BLaER1 treated with 17β-estradiol and CSF1 and Interleukin-3, amounts not matched to agents 10 nM and 100 nM (cell line): ENCODE results near the gene ZMYND8.

Experiments used
- H3K27ac ChIP-seq, 11 experiments: shearing (Covaris generic); formaldehyde crosslinking; 2 replicates each; pipeline ENCODE4 v1.8.1; 2022
- H3K27me3 ChIP-seq, 11 experiments: shearing (Covaris generic); formaldehyde crosslinking; 2 replicates each; pipeline ENCODE4 v1.8.1; 2022
- H3K36me3 ChIP-seq, 11 experiments: shearing (Covaris generic); formaldehyde crosslinking; 2 replicates each; pipeline ENCODE4 v1.8.1; 2022
- H3K4me1 ChIP-seq, 10 experiments: shearing (Covaris generic); formaldehyde crosslinking; 2 replicates each; pipeline ENCODE4 v1.8.1; 2022
- H3K4me2 ChIP-seq, 11 experiments: shearing (Covaris generic); formaldehyde crosslinking; 2 replicates each; pipeline ENCODE4 v1.8.1; 2022
- H3K4me3 ChIP-seq, 10 experiments: shearing (Covaris generic); formaldehyde crosslinking; 2 replicates each; pipeline ENCODE4 v1.8.1; 2022
- H3K9ac ChIP-seq, 11 experiments: shearing (Covaris generic); formaldehyde crosslinking; 2 replicates each; pipeline ENCODE4 v1.8.1; 2022
- H3K9me3 ChIP-seq, 11 experiments: shearing (Covaris generic); formaldehyde crosslinking; replicated peaks in 1 of 11; 2 replicates each; pipeline ENCODE4 v1.8.1; 2022
- H4K20me1 ChIP-seq, 11 experiments: shearing (Covaris generic); formaldehyde crosslinking; 2 replicates each; pipeline ENCODE4 v1.8.1; 2022
- Cebpa-rat ChIP-seq, 11 experiments: shearing (Covaris generic); IDR thresholded peaks; 2 replicates each; pipeline ENCODE4 v1.8.1; 2022

Gene ZMYND8

GRCh38 chr20:47223896-47224295 lies 132.6 kb downstream of the ZMYND8 start:
- TF ChIP-seq Cebpa-rat (IDR thresholded peaks at IDR 0.05), result no peak
- Histone ChIP-seq H3K9me3 (no peaks in the 10 kb centered on the region), H3K9ac (0 out of 22 replicates have a peak overlapping the region, but pooled peaks of 1 of the 11 experiments have one; percentile 9), H3K4me2 (peak overlapping the region in 3 of 11 experiments; percentile 0 to 22 (median 5); a peak in 3 of 22 replicates), H4K20me1 (peaks cover 0 to 64% (median 12%) of the 10 kb centered on the region in 11 experiments; a peak in 10 of 22 replicates), H3K27me3 (no peaks in the 10 kb centered on the region), H3K4me1 (peaks cover 16 to 65% (median 46%) of the 10 kb centered on the region in 10 experiments), H3K4me3 (no peak overlapping the region), H3K36me3 (peaks cover 95 to 98% (median 97%) of the 10 kb centered on the region in 11 experiments), H3K27ac (peak overlapping the region in 2 of 11 experiments; percentile 4 to 24; a peak in 2 of 22 replicates)

- peaks cover 0 to 67% (median 12%) of the 10 kb centered on the region in 11 experiments; a peak in 11 of 22 replicates for H4K20me1 ChIP-seq
- no peaks in the 10 kb centered on the region for H3K9me3 ChIP-seq
- H3K4me1 ChIP-seq, result peaks cover 16 to 78% (median 57%) of the 10 kb centered on the region in 10 experiments
- H3K36me3 ChIP-seq, result peaks cover 95 to 98% (median 97%) of the 10 kb centered on the region in 11 experiments
- H3K9ac ChIP-seq, result 0 out of 22 replicates have a peak overlapping the region, but pooled peaks of 1 of the 11 experiments have one; percentile 42
- no peak for TF ChIP-seq Cebpa-rat (IDR thresholded peaks at IDR 0.05)
- H3K4me3 ChIP-seq, result no peak overlapping the region
- H3K4me2 ChIP-seq, result peak overlapping the region in 9 of 11 experiments; percentile 47 to 87 (median 75); a peak in 17 of 22 replicates
- no peaks in the 10 kb centered on the region for H3K27me3 ChIP-seq
- peak overlapping the region in 4 of 11 experiments; percentile 55 to 66 (median 58); a peak in 4 of 22 replicates for H3K27ac ChIP-seq
Measured at GRCh38 chr20:47222468-47223119, 133.9 kb downstream of the ZMYND8 start.

GRCh38 chr20:47221036-47221625 lies 135.4 kb downstream of the ZMYND8 start:
- peak overlapping the region in 8 of 11 experiments; percentile 41 to 66 (median 56); a peak in 13 of 22 replicates for H3K27ac ChIP-seq
- H3K36me3 ChIP-seq, result peaks cover 93 to 98% (median 96%) of the 10 kb centered on the region in 11 experiments
- peak overlapping the region in 9 of 11 experiments; percentile 2 to 58 (median 38); a peak in 13 of 22 replicates for H3K9ac ChIP-seq
- H3K27me3 ChIP-seq, result no peaks in the 10 kb centered on the region
- H3K4me3 ChIP-seq, result peak overlapping the region in 3 of 10 experiments; percentile 1 to 13 (median 4); a peak in 2 of 20 replicates
- TF ChIP-seq Cebpa-rat (IDR thresholded peaks at IDR 0.05), result no peak
- peaks cover 0 to 60% (median 14%) of the 10 kb centered on the region in 11 experiments; a peak in 11 of 22 replicates for H4K20me1 ChIP-seq
- H3K4me2 ChIP-seq, result peak overlapping the region; percentile 7 to 87 (median 72)
- H3K9me3 ChIP-seq, result no peaks in the 10 kb centered on the region
- peaks cover 16 to 84% (median 52%) of the 10 kb centered on the region in 10 experiments for H3K4me1 ChIP-seq

GRCh38 chr20:47220161-47220582 lies 136.3 kb downstream of the ZMYND8 start:
- Histone ChIP-seq H3K27me3 (no peaks in the 10 kb centered on the region), H3K27ac (peak overlapping the region in 2 of 11 experiments; percentile 46 to 59; a peak in 1 of 22 replicates), H3K4me1 (peaks cover 16 to 86% (median 46%) of the 10 kb centered on the region in 10 experiments), H4K20me1 (peaks cover 0 to 68% (median 22%) of the 10 kb centered on the region in 11 experiments; a peak in 11 of 22 replicates), H3K9me3 (no peaks in the 10 kb centered on the region), H3K4me3 (no peak overlapping the region), H3K9ac (no peak overlapping the region), H3K4me2 (peak overlapping the region in 4 of 11 experiments; percentile 72 to 79 (median 76); a peak in 4 of 22 replicates), H3K36me3 (peaks cover 96 to 100% (median 99%) of the 10 kb centered on the region in 11 experiments)
- TF ChIP-seq Cebpa-rat (IDR thresholded peaks at IDR 0.05), result no peak

- H3K27ac ChIP-seq, result 0 out of 22 replicates have a peak overlapping the region, but pooled peaks of 1 of the 11 experiments have one; percentile 12
- H3K36me3 ChIP-seq, result peaks cover 96 to 100% (median 99%) of the 10 kb centered on the region in 11 experiments
- H3K4me2 ChIP-seq, result no peak overlapping the region
- H4K20me1 ChIP-seq, result peaks cover 4 to 78% (median 24%) of the 10 kb centered on the region in 11 experiments; a peak in 14 of 22 replicates
- H3K4me3 ChIP-seq, result no peak overlapping the region
- TF ChIP-seq Cebpa-rat (IDR thresholded peaks at IDR 0.05), result no peak
- no peaks in the 10 kb centered on the region for H3K9me3 ChIP-seq
- no peaks in the 10 kb centered on the region for H3K27me3 ChIP-seq
- H3K4me1 ChIP-seq, result peaks cover 16 to 67% (median 37%) of the 10 kb centered on the region in 10 experiments
- H3K9ac ChIP-seq, result no peak overlapping the region
Measured at GRCh38 chr20:47217482-47218446, 138.7 kb downstream of the ZMYND8 start.

GRCh38 chr20:47216819-47217410 lies 139.6 kb downstream of the ZMYND8 start:
- Histone ChIP-seq H3K4me3 (no peak overlapping the region), H4K20me1 (peaks cover 4 to 78% (median 25%) of the 10 kb centered on the region in 11 experiments; a peak in 14 of 22 replicates), H3K27ac (no peak overlapping the region), H3K4me2 (peak overlapping the region in 2 of 11 experiments; percentile 22 to 37; a peak in 2 of 22 replicates), H3K9me3 (no peaks in the 10 kb centered on the region), H3K4me1 (peaks cover 11 to 59% (median 29%) of the 10 kb centered on the region in 10 experiments), H3K36me3 (peaks cover 96 to 100% (median 99%) of the 10 kb centered on the region in 11 experiments), H3K27me3 (no peaks in the 10 kb centered on the region), H3K9ac (no peak overlapping the region)
- TF ChIP-seq Cebpa-rat (IDR thresholded peaks at IDR 0.05), result no peak

GRCh38 chr20:47215653-47216397 lies 140.7 kb downstream of the ZMYND8 start:
- Histone ChIP-seq H4K20me1 (peaks cover 2 to 76% (median 26%) of the 10 kb centered on the region in 11 experiments; a peak in 15 of 22 replicates), H3K4me1 (peaks cover under 1 to 48% (median 18%) of the 10 kb centered on the region in 10 experiments; a peak in 19 of 20 replicates), H3K9me3 (no peaks in the 10 kb centered on the region), H3K27me3 (no peaks in the 10 kb centered on the region), H3K9ac (no peak overlapping the region), H3K27ac (no peak overlapping the region), H3K4me2 (0 out of 22 replicates have a peak overlapping the region, but pooled peaks of 1 of the 11 experiments have one; percentile 18), H3K36me3 (peaks cover 96 to 100% (median 99%) of the 10 kb centered on the region in 11 experiments), H3K4me3 (no peak overlapping the region)
- no peak for TF ChIP-seq Cebpa-rat (IDR thresholded peaks at IDR 0.05)
